ENCODE measurements around the gene MLLT1. TPM values are rescaled to one million over a fixed set of nuclear protein-coding genes. Genes with fewer than 3 reads are reported as not detected.
A peak's percentile ranks its signal among the peaks of the same experiment; 100 is the strongest.

Gene MLLT1
- total RNA-seq, 1 experiment from 2014 or later: 60.0 TPM

DNA sequence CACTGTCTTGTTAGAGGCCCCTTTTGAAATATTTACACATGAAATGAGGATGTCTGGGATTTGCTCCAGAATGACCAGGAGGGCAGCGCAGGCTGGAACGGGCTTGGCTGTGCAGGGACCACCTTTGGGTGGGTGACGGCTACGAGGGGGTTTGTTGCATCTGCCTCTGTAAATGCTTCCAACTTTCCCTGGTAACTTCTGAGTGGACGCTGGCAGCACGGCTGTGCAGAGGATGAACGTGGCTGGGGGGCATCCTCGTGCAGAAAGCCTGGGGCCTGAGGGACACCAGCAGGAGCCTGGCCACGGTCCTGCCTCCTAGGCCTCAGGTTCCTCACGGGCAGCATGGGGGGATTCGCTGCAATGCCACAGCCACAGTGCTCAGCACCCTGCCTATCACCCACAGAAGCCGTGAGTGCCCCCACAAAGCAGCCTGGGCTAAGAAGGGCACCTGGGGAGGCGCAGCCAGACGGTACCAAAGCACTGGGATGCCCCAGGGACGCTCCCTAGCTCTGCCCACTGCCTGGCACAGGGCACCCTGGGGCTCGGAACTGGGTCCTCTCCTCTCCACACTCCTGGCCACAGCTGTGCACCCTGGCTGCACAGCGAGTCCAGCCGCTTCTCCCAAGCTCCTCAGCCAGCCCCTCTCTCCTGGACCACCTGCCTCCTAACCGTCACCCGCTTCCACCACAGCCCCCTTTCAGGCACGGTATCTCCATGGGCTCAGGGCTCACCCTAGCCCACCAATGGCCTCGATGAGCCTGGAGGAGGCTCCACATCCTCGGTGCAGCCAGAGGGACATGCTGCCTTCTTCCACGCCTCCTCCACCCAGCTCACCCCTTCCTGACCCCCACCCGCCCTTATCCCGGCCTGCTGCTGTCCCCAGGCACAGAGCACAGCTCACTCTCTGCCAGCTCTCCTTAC, 44.5 kb downstream of the MLLT1 start:
- H3K27ac Mint-ChIP-seq (ENCODE audit: unreplicated experiment): peak overlapping the region; percentile 49
- no TSS peak for BruUV-seq (replicated peaks)
- Histone ChIP-seq H3K4me1 (no peaks in the 10 kb centered on the region), H3K9me3 (no peaks in the 10 kb centered on the region), H3K36me3 (ENCODE audit: control insufficient read depth, insufficient read depth, low read length) (no peaks in the 10 kb centered on the region), H3K4me3 (ENCODE audit: low read depth, low read length) (no peak overlapping the region), H3K27me3 (replicated peaks; ENCODE audit: control insufficient read depth, insufficient read depth, low read length) (no peaks in the 10 kb centered on the region)
- ChIA-PET CTCF (interaction anchor here (1.3 kb wide), 1 partner anchor 16 kb away, joined by 3 read pairs; no protein-coding TSS in a partner anchor), POLR2A (no interaction called here)
- H3K27me3 Mint-ChIP-seq (ENCODE audit: insufficient read depth, unreplicated experiment): no peaks in the 10 kb centered on the region
- peaks cover 35% of the 10 kb centered on the region for H3K36me3 Mint-ChIP-seq (ENCODE audit: insufficient read depth, unreplicated experiment)
- TF ChIP-seq, protein P1, sequence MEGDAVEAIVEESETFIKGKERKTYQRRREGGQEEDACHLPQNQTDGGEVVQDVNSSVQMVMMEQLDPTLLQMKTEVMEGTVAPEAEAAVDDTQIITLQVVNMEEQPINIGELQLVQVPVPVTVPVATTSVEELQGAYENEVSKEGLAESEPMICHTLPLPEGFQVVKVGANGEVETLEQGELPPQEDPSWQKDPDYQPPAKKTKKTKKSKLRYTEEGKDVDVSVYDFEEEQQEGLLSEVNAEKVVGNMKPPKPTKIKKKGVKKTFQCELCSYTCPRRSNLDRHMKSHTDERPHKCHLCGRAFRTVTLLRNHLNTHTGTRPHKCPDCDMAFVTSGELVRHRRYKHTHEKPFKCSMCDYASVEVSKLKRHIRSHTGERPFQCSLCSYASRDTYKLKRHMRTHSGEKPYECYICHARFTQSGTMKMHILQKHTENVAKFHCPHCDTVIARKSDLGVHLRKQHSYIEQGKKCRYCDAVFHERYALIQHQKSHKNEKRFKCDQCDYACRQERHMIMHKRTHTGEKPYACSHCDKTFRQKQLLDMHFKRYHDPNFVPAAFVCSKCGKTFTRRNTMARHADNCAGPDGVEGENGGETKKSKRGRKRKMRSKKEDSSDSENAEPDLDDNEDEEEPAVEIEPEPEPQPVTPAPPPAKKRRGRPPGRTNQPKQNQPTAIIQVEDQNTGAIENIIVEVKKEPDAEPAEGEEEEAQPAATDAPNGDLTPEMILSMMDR (IDR thresholded peaks at IDR 0.05; ENCODE audit: insufficient read depth in 1 of 2, low read depth in 1 of 2, low read length in 1 of 2, severe bottlenecking in 1 of 2, unreplicated experiment in 1 of 2): no peak
- intact Hi-C loops (cut with micrococcal nuclease; ENCODE audit: unreplicated experiment): no loop called here
- DNase-seq: peak in 1 of 2 experiments; percentile 18
- no peaks in the 10 kb centered on the region for H3K9me3 Mint-ChIP-seq (ENCODE audit: unreplicated experiment)
- H3K4me3 Mint-ChIP-seq (ENCODE audit: unreplicated experiment): no peak overlapping the region
- H3K4me1 Mint-ChIP-seq (ENCODE audit: low read depth, unreplicated experiment): peaks cover 12% of the 10 kb centered on the region

DNA sequence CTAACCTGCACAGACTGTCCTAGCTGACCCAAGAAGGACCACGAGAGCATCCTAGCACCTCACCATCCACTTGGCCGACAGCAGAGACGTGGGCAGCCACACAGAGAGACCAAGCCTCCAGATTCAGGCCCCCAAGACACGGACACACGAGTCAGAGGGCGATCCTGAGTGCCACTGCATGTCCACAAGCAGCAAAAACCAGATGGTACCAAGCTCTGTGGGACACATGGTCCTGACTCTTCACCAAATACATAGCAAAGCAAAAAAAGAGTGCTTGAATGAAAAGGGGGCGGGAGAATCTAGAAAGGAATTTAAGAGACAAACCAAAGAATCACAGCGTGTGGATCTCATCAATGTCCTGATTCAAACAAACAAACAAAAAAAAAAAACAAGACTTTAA, 45.2 kb downstream of the MLLT1 start:
- intact Hi-C loops (cut with micrococcal nuclease; ENCODE audit: unreplicated experiment): no loop called here
- TF ChIP-seq, protein P1 (IDR thresholded peaks at IDR 0.05; ENCODE audit: insufficient read depth in 1 of 2, low read depth in 1 of 2, low read length in 1 of 2, severe bottlenecking in 1 of 2, unreplicated experiment in 1 of 2): no peak
- H3K27ac Mint-ChIP-seq (ENCODE audit: unreplicated experiment): no peak overlapping the region
- no peaks in the 10 kb centered on the region for H3K9me3 Mint-ChIP-seq (ENCODE audit: unreplicated experiment)
- H3K4me3 ChIP-seq (ENCODE audit: low read depth, low read length): no peak overlapping the region
- H3K4me1 ChIP-seq: no peaks in the 10 kb centered on the region
- H3K36me3 ChIP-seq (ENCODE audit: control insufficient read depth, insufficient read depth, low read length): no peaks in the 10 kb centered on the region
- H3K27me3 ChIP-seq (replicated peaks; ENCODE audit: control insufficient read depth, insufficient read depth, low read length): no peaks in the 10 kb centered on the region
- H3K4me3 Mint-ChIP-seq (ENCODE audit: unreplicated experiment): no peak overlapping the region
- DNase-seq: no peak
- H3K36me3 Mint-ChIP-seq (ENCODE audit: insufficient read depth, unreplicated experiment): peaks cover 40% of the 10 kb centered on the region
- no peaks in the 10 kb centered on the region for H3K9me3 ChIP-seq
- peaks cover 9% of the 10 kb centered on the region for H3K4me1 Mint-ChIP-seq (ENCODE audit: low read depth, unreplicated experiment)
- CTCF ChIA-PET: interaction anchor here (1.3 kb wide), 1 partner anchor 16 kb away, joined by 3 read pairs; no protein-coding TSS in a partner anchor
- BruUV-seq (replicated peaks): no TSS peak
- H3K27me3 Mint-ChIP-seq (ENCODE audit: insufficient read depth, unreplicated experiment): no peaks in the 10 kb centered on the region
- POLR2A ChIA-PET: no interaction called here

- Histone ChIP-seq H3K9me3 (no peaks in the 10 kb centered on the region), H3K36me3 (ENCODE audit: control insufficient read depth, insufficient read depth, low read length) (no peaks in the 10 kb centered on the region), H3K4me1 (no peaks in the 10 kb centered on the region), H3K4me3 (ENCODE audit: low read depth, low read length) (no peak overlapping the region), H3K27me3 (replicated peaks; ENCODE audit: control insufficient read depth, insufficient read depth, low read length) (no peaks in the 10 kb centered on the region)
- no peak overlapping the region for H3K4me3 Mint-ChIP-seq (ENCODE audit: unreplicated experiment)
- ChIA-PET CTCF (interaction anchor here (1.3 kb wide), 1 partner anchor 15 kb away, joined by 3 read pairs; no protein-coding TSS in a partner anchor), POLR2A (no interaction called here)
- peaks cover 7% of the 10 kb centered on the region for H3K4me1 Mint-ChIP-seq (ENCODE audit: low read depth, unreplicated experiment)
- TF ChIP-seq, protein P1 (IDR thresholded peaks at IDR 0.05; ENCODE audit: insufficient read depth in 1 of 2, low read depth in 1 of 2, low read length in 1 of 2, severe bottlenecking in 1 of 2, unreplicated experiment in 1 of 2): no peak
- no peaks in the 10 kb centered on the region for H3K27me3 Mint-ChIP-seq (ENCODE audit: insufficient read depth, unreplicated experiment)
- DNase-seq: peak in 1 of 2 experiments; percentile 11
- H3K9me3 Mint-ChIP-seq (ENCODE audit: unreplicated experiment): no peaks in the 10 kb centered on the region
- intact Hi-C loops (cut with micrococcal nuclease; ENCODE audit: unreplicated experiment): no loop called here
- no TSS peak for BruUV-seq (replicated peaks)
- peaks cover 40% of the 10 kb centered on the region for H3K36me3 Mint-ChIP-seq (ENCODE audit: insufficient read depth, unreplicated experiment)
- H3K27ac Mint-ChIP-seq (ENCODE audit: unreplicated experiment): peak overlapping the region; percentile 42
Observed at GRCh38 chr19:6233827-6234511, 45.8 kb downstream of the MLLT1 start.

All from Caco-2 (cell line).